GM23338 (cell line): ENCODE data around the gene ZNF418. TPM values are rescaled to one million over a fixed set of nuclear protein-coding genes. Genes with fewer than 3 reads are reported as not detected.
A peak's percentile ranks its signal among the peaks of the same experiment; 100 is the strongest.

Source experiments
- ATAC-seq: fragments of 200-7000 bp; cut with Tn5 transposase; 3 replicates; pipeline ENCODE4 v1.9.1; 2020
- DNase-seq: peaks from one replicate; pipeline ENCODE4 v3.0.0-alpha.2; 2015; ENCODE audit warnings: low spot score
- H2AFZ ChIP-seq: fragments of 200-600 bp; sonication (generic); 2 replicates; pipeline ENCODE4 v1.8.0; 2016; ENCODE audit warnings: antibody characterized with exemption, mild to moderate bottlenecking, moderate library complexity
- H3F3A ChIP-seq: fragments of 200-600 bp; sonication (generic); replicated peaks from 2 replicates; pipeline ENCODE4 v1.8.0; 2017; ENCODE audit warnings: antibody characterized with exemption, mixed run types, low read depth
- H3K27ac ChIP-seq: fragments of 200-600 bp; sonication (generic); 2 replicates; pipeline ENCODE4 v1.6.1; 2016; ENCODE audit warnings: low read depth
- H3K27me3 ChIP-seq: fragments of 200-600 bp; sonication (generic); 2 replicates; pipeline ENCODE4 v1.8.0; 2016; ENCODE audit warnings: mild to moderate bottlenecking, mixed run types, moderate library complexity; ENCODE audit not compliant: insufficient read depth
- H3K36me3 ChIP-seq: fragments of 200-600 bp; sonication (generic); 2 replicates; pipeline ENCODE4 v1.8.0; 2016; ENCODE audit warnings: mild to moderate bottlenecking; ENCODE audit not compliant: insufficient read depth
- H3K4me1 ChIP-seq: fragments of 200-600 bp; sonication (generic); 2 replicates; pipeline ENCODE4 v1.8.0; 2016; ENCODE audit warnings: mild to moderate bottlenecking, moderate library complexity; ENCODE audit not compliant: insufficient read depth
- H3K4me2 ChIP-seq: fragments of 200-600 bp; sonication (generic); 2 replicates; pipeline ENCODE4 v1.7.1; 2017; ENCODE audit warnings: mixed run types
- H3K4me3 ChIP-seq: fragments of 200-600 bp; sonication (generic); 2 replicates; pipeline ENCODE4 v1.6.1; 2016; ENCODE audit warnings: mixed run types
- H3K79me2 ChIP-seq: fragments of 200-600 bp; sonication (generic); replicated peaks from 2 replicates; pipeline ENCODE4 v1.8.0; 2017; ENCODE audit warnings: mild to moderate bottlenecking; ENCODE audit not compliant: insufficient read depth
- H3K9me2 ChIP-seq: fragments of 200-600 bp; sonication (generic); 2 replicates; pipeline ENCODE4 v1.8.0; 2017; ENCODE audit not compliant: insufficient read depth
- H4K20me1 ChIP-seq: fragments of 200-600 bp; sonication (generic); replicated peaks from 2 replicates; pipeline ENCODE4 v1.8.0; 2017; ENCODE audit warnings: mild to moderate bottlenecking; ENCODE audit not compliant: insufficient read depth
- H3K27ac Mint-ChIP-seq: 2 replicates; pipeline ENCODE4 v1.8.0; 2020; ENCODE audit warnings: inconsistent platforms, mild to moderate bottlenecking, moderate library complexity, mixed read lengths
- H3K27me3 Mint-ChIP-seq: 3 replicates; pipeline ENCODE4 v1.8.0; 2022; ENCODE audit warnings: low read depth, mild to moderate bottlenecking, moderate library complexity, mixed read lengths, inconsistent platforms; ENCODE audit not compliant: insufficient read depth, poor library complexity
- H3K36me3 Mint-ChIP-seq: 3 replicates; pipeline ENCODE4 v1.8.0; 2021; ENCODE audit warnings: low read depth, mild to moderate bottlenecking, inconsistent platforms, moderate library complexity, mixed read lengths
- H3K4me1 Mint-ChIP-seq: 3 replicates; pipeline ENCODE4 v1.8.0; 2020; ENCODE audit warnings: mild to moderate bottlenecking, inconsistent platforms, mixed read lengths
- H3K4me3 Mint-ChIP-seq: 3 replicates; pipeline ENCODE4 v1.8.0; 2021; ENCODE audit warnings: moderate library complexity, mild to moderate bottlenecking, inconsistent platforms, mixed read lengths
- H3K9me3 Mint-ChIP-seq: 3 replicates; pipeline ENCODE4 v1.8.0; 2020; ENCODE audit warnings: moderate library complexity, mild to moderate bottlenecking, inconsistent platforms, mixed read lengths
- CREB1 ChIP-seq: fragments of 250-450 bp; sonication (Bioruptor Pico); IDR thresholded peaks from 2 replicates; pipeline ENCODE4 v1.5.0; 2020; ENCODE audit warnings: low read depth, mild to moderate bottlenecking, moderate library complexity
- CTCF ChIP-seq, 2 experiments: fragments of 200-600 bp in 1 of 2; sonication (generic) in 1 of 2; conservative IDR thresholded peaks; 2 replicates each; pipeline versions ENCODE4 v1.5.1 to v1.6.1; 2016 to 2017; ENCODE audit warnings: antibody characterized with exemption in 2 of 2, low read depth in 2 of 2, mild to moderate bottlenecking in 2 of 2, moderate library complexity in 1 of 2
- ETS1 ChIP-seq: IDR thresholded peaks from 2 replicates; pipeline ENCODE4 v1.6.1; 2016; ENCODE audit warnings: antibody characterized with exemption
- EZH2 ChIP-seq: fragments of 200-600 bp; sonication (generic); IDR thresholded peaks from one replicate; pipeline ENCODE4 v1.8.0; 2017; ENCODE audit warnings: antibody characterized with exemption, mild to moderate bottlenecking, low read depth; ENCODE audit not compliant: unreplicated experiment
- JUNB ChIP-seq: IDR thresholded peaks from one replicate; pipeline ENCODE4 v1.6.1; 2016; ENCODE audit warnings: antibody characterized with exemption; ENCODE audit not compliant: unreplicated experiment
- NANOG ChIP-seq: IDR thresholded peaks from 2 replicates; pipeline ENCODE4 v1.6.1; 2016; ENCODE audit warnings: antibody characterized with exemption, borderline replicate concordance
- POLR2AphosphoS5 ChIP-seq: IDR thresholded peaks from 2 replicates; pipeline ENCODE4 v1.6.1; 2016; ENCODE audit warnings: antibody characterized with exemption, low read depth
- REST ChIP-seq: IDR thresholded peaks from one replicate; pipeline ENCODE4 v1.6.1; 2018; ENCODE audit warnings: antibody characterized with exemption; ENCODE audit not compliant: unreplicated experiment
- STAT1 ChIP-seq: IDR thresholded peaks from one replicate; pipeline ENCODE4 v1.6.1; 2016; ENCODE audit warnings: antibody characterized with exemption; ENCODE audit not compliant: unreplicated experiment
- ZNF331 ChIP-seq: fragments of 250-450 bp; sonication (Bioruptor Pico); IDR thresholded peaks from 2 replicates; pipeline ENCODE4 v1.5.0; 2020; ENCODE audit warnings: low read depth, mild to moderate bottlenecking, moderate library complexity
- polyA plus RNA-seq: library from polyadenylated mRNA; unstranded; fragments of >200 nt; fragmentation: Nextera tagmentation; extraction: Ambion mirVana; gene quantifications from 2 replicates; pipeline ENCODE4 v1.2.1, GENCODE V29; 2016
- total RNA-seq: library from RNA; depleted of rRNA; stranded (reverse); fragments of >200 nt; shearing (Covaris generic); gene quantifications from 2 replicates; pipeline ENCODE4 v1.2.3, GENCODE V29; 2014

Gene ZNF418
- total and polyA plus RNA-seq, 2 experiments from 2014 or later = 11.1 to 13.4 TPM

- no peak for TF ChIP-seq JUNB
- TF ChIP-seq NANOG = no peak
- TF ChIP-seq CREB1 = no peak
- no peak for TF ChIP-seq ZNF331 (CRISPR knock-in tag)
- TF ChIP-seq EZH2 = no peak
- no peak for TF ChIP-seq POLR2AphosphoS5
- peaks cover 21% of the 10 kb centered on the region for H3K4me1 Mint-ChIP-seq
- H3K27me3 Mint-ChIP-seq = peaks cover 12% of the 10 kb centered on the region
- H3F3A ChIP-seq = peaks cover 14% of the 10 kb centered on the region
- H3K27me3 ChIP-seq = no peaks in the 10 kb centered on the region
- peaks cover 6% of the 10 kb centered on the region; the same call in 1 of the 2 replicates for H3K36me3 ChIP-seq
- H3K27ac ChIP-seq = no peak overlapping the region
- H3K36me3 Mint-ChIP-seq = peaks cover 56% of the 10 kb centered on the region
- no peak overlapping the region for H3K4me3 ChIP-seq
- peaks cover 34% of the 10 kb centered on the region for H3K79me2 ChIP-seq
- H4K20me1 ChIP-seq = peaks cover 12% of the 10 kb centered on the region
- no peak overlapping the region for H3K4me2 ChIP-seq
- no peaks in the 10 kb centered on the region for H3K9me2 ChIP-seq
- H3K27ac Mint-ChIP-seq = no peak overlapping the region
- no peak for ATAC-seq
- peaks cover 12% of the 10 kb centered on the region for H3K4me1 ChIP-seq
- DNase-seq = no peak
- H3K9me3 Mint-ChIP-seq = no peaks in the 10 kb centered on the region
- H2AFZ ChIP-seq = no peak overlapping the region
- H3K4me3 Mint-ChIP-seq = peak overlapping the region; percentile 95
Measured at GRCh38 chr19:57914531-57914930, 20.7 kb downstream of the ZNF418 start.

- no peaks in the 10 kb centered on the region for H3K9me3 Mint-ChIP-seq
- Histone ChIP-seq H4K20me1 (peaks cover 17% of the 10 kb centered on the region), H3K27ac (no peak overlapping the region), H3F3A (no peaks in the 10 kb centered on the region), H3K79me2 (peaks cover 3% of the 10 kb centered on the region), H2AFZ (no peak overlapping the region), H3K9me2 (no peaks in the 10 kb centered on the region), H3K4me2 (no peak overlapping the region), H3K4me3 (no peak overlapping the region), H3K36me3 (peaks cover 6% of the 10 kb centered on the region; the same call in 1 of the 2 replicates), H3K27me3 (no peaks in the 10 kb centered on the region), H3K4me1 (no peaks in the 10 kb centered on the region)
- DNase-seq (no peak), ATAC-seq (no peak)
- H3K27ac Mint-ChIP-seq = no peak overlapping the region
- no peak overlapping the region for H3K4me3 Mint-ChIP-seq
- H3K27me3 Mint-ChIP-seq = peaks cover 1% of the 10 kb centered on the region
- peaks cover 37% of the 10 kb centered on the region for H3K36me3 Mint-ChIP-seq
- TF ChIP-seq JUNB = no peak
- TF ChIP-seq POLR2AphosphoS5 = no peak
- TF ChIP-seq ZNF331 (CRISPR knock-in tag) = no peak
- no peak for TF ChIP-seq STAT1
- no peak for TF ChIP-seq CREB1
- peaks cover 6% of the 10 kb centered on the region; the same call in 2 of the 3 replicates for H3K4me1 Mint-ChIP-seq
Measured at GRCh38 chr19:57907394-57907793, 27.8 kb downstream of the ZNF418 start.

GRCh38 chr19:57905258-57905657, 29.9 kb downstream of the ZNF418 start:
- peaks cover 11% of the 10 kb centered on the region for H4K20me1 ChIP-seq
- Mint-ChIP-seq H3K4me1 (peaks cover 6% of the 10 kb centered on the region; the same call in 2 of the 3 replicates), H3K4me3 (no peak overlapping the region), H3K27me3 (peaks cover 1% of the 10 kb centered on the region), H3K36me3 (peaks cover 20% of the 10 kb centered on the region), H3K9me3 (no peaks in the 10 kb centered on the region), H3K27ac (no peak overlapping the region)
- DNase-seq (no peak), ATAC-seq (no peak)
- H2AFZ ChIP-seq = no peak overlapping the region
- no peak overlapping the region for H3K4me3 ChIP-seq
- no peak for TF ChIP-seq CTCF (conservative IDR thresholded peaks at IDR 0.05; ENCODE audit: low read depth in 2 of 2)
- TF ChIP-seq ETS1 = no peak
- no peak for TF ChIP-seq REST
- TF ChIP-seq EZH2 = no peak
- no peak for TF ChIP-seq ZNF331 (CRISPR knock-in tag)
- no peak for TF ChIP-seq POLR2AphosphoS5
- H3K4me2 ChIP-seq = no peak overlapping the region
- H3F3A ChIP-seq = 0 out of 2 replicates have a peak, but pooled peaks cover 2% of the 10 kb centered on the region
- H3K27me3 ChIP-seq = no peaks in the 10 kb centered on the region
- 0 out of 2 replicates have a peak, but pooled peaks cover 5% of the 10 kb centered on the region for H3K79me2 ChIP-seq
- no peaks in the 10 kb centered on the region for H3K4me1 ChIP-seq
- H3K36me3 ChIP-seq = no peaks in the 10 kb centered on the region
- H3K27ac ChIP-seq = no peak overlapping the region
- no peaks in the 10 kb centered on the region for H3K9me2 ChIP-seq
